GM21717 (cell line): Measurements from ENCODE around the gene LMOD3.

Experiments
- ATAC-seq: cut with Tn5 transposase; IDR thresholded peaks from one replicate; pipeline ENCODE4 v1.9.1; 2021; ENCODE audit warnings: mild to moderate bottlenecking, moderate library complexity; ENCODE audit not compliant: unreplicated experiment

LMOD3 gene

GRCh38 chr3:69126216-69126615 lies 3.8 kb upstream of the LMOD3 start:
- no peak for ATAC-seq

GRCh38 chr3:69121950-69122349 lies 445 bp downstream of the LMOD3 start:
- no peak for ATAC-seq

GRCh38 chr3:69121513-69121912 lies 882 bp downstream of the LMOD3 start:
- no peak for ATAC-seq

- ATAC-seq = peak; percentile 81
These were observed 1.4 kb downstream of the LMOD3 start for GRCh38 chr3:69120879-69121464.

- ATAC-seq = no peak
These were observed 2.7 kb downstream of the LMOD3 start for GRCh38 chr3:69119681-69120080.

- ATAC-seq = no peak
These were observed 3.3 kb downstream of the LMOD3 start for GRCh38 chr3:69119138-69119537.

- ATAC-seq = no peak
These were observed 3.8 kb downstream of the LMOD3 start for GRCh38 chr3:69118555-69118954.

GRCh38 chr3:69116897-69117296 lies 5.5 kb downstream of the LMOD3 start:
- no peak for ATAC-seq

GRCh38 chr3:69116162-69116561 lies 6.2 kb downstream of the LMOD3 start:
- ATAC-seq = no peak

- no peak for ATAC-seq
These were observed 6.7 kb downstream of the LMOD3 start for GRCh38 chr3:69115731-69116130.

GRCh38 chr3:69113536-69113935 lies 8.9 kb downstream of the LMOD3 start:
- ATAC-seq = no peak

GRCh38 chr3:69110941-69111546 lies 11.4 kb downstream of the LMOD3 start:
- ATAC-seq = no peak

GRCh38 chr3:69108811-69109210 lies 13.6 kb downstream of the LMOD3 start:
- no peak for ATAC-seq

GRCh38 chr3:69107841-69108240 lies 14.6 kb downstream of the LMOD3 start:
- ATAC-seq = no peak

- no peak for ATAC-seq
These were observed 17.1 kb downstream of the LMOD3 start for GRCh38 chr3:69105320-69105719.

GRCh38 chr3:69104586-69104985 lies 17.8 kb downstream of the LMOD3 start:
- no peak for ATAC-seq

- no peak for ATAC-seq
These were observed 19.3 kb downstream of the LMOD3 start for GRCh38 chr3:69103123-69103522.

GRCh38 chr3:69102384-69102783 lies 20.0 kb downstream of the LMOD3 start:
- ATAC-seq = no peak

GRCh38 chr3:69099576-69099975 lies 22.8 kb downstream of the LMOD3 start:
- no peak for ATAC-seq

- ATAC-seq = no peak
These were observed 24.8 kb downstream of the LMOD3 start for GRCh38 chr3:69097407-69098086.

GRCh38 chr3:69096299-69096698 lies 26.1 kb downstream of the LMOD3 start:
- no peak for ATAC-seq

GRCh38 chr3:69095636-69096035 lies 26.8 kb downstream of the LMOD3 start:
- ATAC-seq = no peak
